Activated gamma-delta T cell treated with Interleukin-2 at 50 U/mL for 16 hours (primary cell): ENCODE results near the gene MED15.
A peak's percentile ranks its signal among the peaks of the same experiment; 100 is the strongest.
"Not testable (repeated sequence)": the region's sequence is repeated elsewhere in the genome, so short reads cannot be mapped to it uniquely, and the experiment has no call there.

Source experiments
- DNase-seq: peaks from one replicate; pipeline ENCODE4 v3.0.0-alpha.2; 2020

Gene MED15

DNA sequence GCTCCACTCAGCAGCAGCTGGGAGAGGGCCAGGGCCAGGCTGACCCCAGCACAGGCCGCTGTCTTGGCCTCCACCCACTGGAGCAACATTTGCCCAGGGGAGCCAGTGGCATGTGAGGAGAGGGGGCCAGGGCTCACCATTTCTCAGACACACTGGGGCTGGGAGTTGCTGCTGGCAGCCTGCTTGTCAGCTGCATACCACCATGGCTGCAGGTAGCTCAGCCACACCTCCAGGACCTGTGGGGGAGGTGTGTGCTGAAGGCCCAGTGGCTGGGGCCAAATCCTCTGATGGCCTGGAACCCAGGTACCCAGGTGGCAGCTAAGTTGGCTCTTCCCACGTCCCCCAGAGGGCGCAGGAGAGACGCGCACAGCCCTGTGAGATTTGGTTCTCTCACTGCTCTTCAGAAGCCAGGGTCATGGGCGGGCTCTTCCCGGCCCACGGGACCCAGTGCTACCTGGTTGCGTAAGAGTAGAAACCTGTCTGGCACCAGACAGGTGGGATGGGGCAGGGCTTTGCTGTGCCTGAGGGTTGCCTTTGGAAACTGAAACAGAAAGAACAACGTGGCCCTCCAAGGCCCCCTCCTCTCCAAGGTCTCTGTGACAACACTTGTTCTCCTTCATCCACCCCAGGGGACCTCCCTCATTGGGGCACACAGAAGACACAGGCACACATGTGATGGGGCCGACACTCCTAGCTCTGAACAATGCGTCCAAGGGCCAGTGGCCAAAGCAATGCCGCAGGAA is 98.8 kb downstream of the MED15 start:
- DNase-seq: peak; percentile 61

DNA sequence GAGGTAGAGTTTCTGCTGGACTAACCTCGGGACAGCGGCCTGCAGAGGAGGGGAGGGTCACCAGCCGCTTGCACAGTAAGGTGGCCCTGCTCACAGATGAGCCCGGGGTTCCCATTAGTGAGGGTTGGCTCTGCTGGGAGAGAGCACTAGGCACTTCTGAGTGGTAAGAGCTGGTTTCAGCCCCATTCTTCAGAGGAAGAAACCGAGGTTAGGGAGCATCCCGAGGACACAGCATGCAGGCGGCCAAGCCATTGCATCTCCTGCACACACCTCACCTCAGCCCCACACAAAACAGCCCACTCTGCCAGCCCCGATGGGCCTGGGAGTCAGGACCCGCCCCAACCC is 99.3 kb downstream of the MED15 start:
- no peak for DNase-seq

DNA sequence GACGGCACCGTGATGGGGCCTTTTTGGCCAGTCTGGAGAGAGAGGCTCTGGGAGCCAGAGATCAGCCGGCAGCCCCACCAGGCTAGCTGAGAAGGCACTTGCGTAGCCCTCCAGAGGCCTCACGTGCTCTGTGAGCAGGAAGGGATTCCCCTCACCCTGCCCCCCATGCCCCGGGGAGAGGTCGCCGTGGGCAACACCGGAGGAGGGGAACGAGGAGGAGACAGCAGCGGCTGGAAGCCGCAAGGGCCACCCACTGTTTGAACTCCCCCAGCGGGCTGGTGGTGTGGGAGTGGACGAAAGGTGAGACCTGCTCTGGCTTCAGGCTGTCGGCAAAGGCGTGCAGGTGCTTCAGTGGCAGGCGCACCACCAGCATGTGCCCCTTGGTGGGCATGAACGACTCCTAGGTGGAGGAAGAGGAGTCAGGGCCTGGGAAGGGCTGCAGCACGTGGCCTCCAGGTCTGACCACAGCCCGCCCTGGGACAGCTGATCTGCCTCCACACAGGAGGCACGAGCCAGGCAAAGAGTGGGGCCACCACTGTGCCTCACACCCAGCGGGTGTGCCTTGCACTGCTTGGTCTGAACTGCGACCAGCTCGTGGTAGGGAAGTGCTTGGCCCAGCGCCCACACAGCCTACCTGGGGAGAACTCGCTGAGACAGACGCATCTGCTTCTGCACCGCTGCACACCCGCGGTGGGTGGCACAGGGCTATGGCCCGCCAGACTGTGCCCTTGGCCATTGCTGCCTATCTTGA is 99.9 kb downstream of the MED15 start:
- no peak for DNase-seq

DNA sequence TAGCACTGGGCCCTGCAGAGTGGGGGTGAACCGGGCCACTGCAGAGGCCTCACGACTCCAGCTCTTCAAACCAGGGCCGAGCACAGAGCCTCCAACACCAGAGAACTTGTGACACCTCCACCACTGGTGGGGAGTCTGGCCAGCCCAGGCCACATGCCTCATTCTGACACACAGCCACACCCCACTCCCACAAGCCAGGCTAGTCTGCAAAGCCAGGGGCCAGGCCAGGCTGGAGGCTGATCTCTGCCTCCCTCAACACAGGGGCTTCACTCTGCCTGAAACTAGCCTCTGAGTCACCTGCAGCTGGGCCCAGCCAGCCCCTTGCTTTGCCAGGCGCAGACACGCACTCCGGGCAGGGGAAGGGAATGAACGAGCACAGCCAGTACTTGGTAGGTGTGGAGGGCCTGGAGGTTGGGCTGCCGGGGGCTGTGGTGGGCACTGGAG is 102.9 kb downstream of the MED15 start:
- DNase-seq: no peak

DNA sequence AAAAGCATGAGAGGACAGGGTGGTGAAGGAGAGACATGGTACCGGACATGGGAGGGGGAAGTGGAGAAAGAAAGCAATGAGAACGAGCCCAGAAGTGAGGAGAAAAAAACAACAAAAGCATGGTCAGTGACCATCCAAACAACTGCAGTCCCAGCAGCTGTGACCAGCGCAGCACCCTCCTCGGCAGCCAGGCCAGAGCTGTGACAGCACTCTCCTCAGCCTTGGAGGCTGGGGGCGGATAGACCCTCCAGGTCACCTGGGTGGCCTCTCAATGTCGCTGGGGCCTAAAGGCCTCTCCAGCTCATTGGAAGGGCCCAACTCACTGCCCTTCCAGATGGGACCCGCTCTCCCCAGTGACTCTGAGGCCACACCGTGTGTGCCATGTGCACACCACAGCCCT is 103.3 kb downstream of the MED15 start:
- no peak for DNase-seq

DNA sequence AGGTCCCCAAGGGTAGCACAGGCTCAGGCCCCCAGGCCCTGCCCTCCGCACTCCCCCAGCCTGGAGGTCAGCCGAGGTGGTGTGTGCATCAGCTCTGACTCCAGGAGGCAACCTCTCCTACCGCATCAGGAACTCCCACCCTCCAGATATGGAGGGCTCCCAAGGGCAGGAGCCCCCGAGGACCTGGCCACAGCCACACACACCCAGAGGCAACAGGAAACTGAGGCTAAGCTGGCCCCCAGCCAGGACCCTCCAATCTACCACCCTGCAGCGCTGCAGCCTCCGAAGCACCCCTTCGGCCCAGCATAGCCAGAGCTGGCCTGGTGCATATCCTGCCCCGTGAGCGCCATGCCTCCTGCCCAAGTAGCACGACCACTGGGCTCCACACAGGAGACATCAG is 104.0 kb downstream of the MED15 start:
- no peak for DNase-seq

DNA sequence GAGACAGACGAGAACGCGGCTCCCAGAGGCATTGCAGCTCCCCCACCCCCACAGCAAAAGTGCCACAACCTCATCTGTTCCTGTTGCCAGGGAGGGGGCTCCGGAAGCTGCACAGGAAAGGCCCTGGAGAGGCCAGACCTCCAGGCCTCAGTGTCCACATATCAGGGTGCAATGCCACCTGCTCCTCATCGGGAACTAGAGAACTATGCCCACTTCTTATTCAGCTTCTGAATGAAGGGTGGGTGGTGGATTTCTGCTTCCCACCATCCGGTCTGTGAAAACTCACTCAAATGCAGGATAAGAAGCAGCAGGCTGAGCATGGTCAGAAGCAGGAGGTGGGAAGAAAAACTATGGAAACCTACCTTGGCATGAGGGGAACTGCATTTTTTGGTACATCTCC is 105.9 kb downstream of the MED15 start:
- DNase-seq: no peak

DNA sequence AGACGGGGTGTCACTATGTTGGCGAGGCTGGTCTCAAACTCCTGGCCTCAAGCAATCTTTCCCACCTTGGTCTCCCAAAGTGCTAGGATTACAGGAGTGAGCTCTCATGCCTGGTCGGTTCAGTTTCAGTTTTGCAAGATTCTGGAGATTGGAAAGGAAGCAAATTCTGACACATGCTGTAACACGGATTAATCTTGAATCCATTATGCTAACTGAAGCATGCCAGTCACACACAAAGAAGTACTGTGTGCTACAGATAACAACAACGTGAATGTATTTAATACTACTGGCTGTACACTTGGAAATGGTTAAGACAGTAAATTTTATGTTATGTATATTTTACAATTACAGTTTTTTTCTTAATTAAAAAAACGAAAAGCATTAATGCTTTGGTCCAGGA is 107.6 kb downstream of the MED15 start:
- no peak for DNase-seq

DNA sequence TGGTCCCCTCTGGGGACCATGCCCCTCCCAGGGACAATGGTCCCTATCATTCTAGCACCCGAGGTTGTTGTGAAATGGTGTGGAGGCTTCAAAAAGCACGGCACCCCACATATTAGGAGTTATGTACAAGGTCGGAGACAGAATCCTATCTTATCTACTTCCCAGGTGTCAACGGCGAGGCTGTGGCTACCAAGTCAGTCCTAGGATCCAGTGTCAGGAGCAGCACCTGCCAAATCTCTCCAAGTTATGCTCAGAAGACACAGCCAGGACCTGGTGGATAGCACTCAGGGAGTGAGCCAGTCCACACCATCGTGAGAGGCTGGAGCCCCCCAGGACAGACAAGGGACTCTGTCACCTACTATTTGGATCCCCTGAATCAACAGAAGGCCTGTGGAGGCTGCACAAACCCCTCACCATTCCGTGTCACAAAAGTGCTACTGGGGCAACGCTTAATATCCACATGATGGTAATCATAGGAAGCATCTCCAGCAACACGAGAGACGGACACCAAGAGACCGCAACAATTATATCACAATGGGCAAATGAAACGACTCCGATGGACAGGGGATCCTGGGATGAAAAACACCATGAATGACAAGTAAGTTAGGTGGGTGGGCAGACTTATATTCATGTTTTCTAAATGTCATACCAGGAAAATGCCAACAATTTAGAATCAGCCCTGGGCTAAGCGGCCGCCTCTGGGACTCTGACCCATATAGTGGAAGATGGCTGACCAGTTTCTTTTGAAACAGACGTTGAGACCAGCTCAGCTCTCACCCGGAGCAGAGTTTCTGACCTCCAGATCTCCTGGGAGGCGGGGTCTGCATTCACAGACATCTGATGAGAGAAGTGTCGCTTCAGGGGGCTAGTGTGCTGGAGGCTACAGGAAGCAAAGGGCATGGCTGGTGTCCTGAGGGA is 108.4 kb downstream of the MED15 start:
- DNase-seq: no peak

DNA sequence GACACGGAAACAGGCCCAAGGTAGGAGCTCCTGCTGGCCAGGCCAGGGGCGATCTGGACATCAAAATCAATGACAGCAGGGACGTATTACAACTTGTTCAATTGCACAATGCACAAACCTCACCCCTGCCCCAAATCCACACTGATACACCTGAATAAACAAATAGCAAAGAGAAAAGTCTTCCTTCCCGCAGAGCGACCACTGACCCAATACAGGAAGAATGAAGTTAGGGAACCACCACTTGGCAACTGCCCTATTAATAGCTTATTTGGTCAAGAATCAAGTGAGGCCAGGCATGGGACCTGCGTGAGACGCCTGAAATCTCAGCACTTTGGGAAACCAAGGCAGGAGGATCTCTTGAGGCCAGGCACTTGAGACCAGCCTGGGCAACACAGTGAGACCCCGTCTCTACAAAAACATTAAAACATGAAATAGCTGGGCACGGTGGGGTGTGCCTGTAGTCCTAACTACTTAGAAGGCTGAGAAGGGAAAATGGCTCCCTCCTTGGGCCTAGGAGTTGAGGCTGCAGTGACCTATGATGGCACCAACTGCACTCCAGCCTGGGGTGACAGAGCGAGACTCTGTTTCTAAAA is 109.1 kb downstream of the MED15 start:
- DNase-seq: no peak

DNA sequence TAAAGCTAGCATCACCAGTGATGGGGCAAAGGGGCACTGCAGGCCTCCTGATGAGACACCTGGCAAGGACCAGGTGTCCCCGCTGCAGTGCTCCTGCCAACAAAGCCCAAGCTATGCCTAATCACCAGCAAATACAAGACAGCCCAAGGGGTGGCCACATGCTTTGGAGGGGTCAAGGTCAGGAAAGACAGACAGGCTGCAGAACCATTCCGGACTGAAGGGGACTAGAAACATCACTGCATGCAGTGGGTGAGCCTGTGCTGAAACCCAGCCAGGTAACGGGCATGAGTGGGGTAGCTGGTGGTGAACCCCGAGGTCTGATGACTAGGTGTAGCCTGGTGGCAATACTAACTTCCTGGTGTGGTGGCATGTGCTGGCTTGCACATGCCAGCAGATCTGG is 111.1 kb downstream of the MED15 start:
- no peak for DNase-seq

DNA sequence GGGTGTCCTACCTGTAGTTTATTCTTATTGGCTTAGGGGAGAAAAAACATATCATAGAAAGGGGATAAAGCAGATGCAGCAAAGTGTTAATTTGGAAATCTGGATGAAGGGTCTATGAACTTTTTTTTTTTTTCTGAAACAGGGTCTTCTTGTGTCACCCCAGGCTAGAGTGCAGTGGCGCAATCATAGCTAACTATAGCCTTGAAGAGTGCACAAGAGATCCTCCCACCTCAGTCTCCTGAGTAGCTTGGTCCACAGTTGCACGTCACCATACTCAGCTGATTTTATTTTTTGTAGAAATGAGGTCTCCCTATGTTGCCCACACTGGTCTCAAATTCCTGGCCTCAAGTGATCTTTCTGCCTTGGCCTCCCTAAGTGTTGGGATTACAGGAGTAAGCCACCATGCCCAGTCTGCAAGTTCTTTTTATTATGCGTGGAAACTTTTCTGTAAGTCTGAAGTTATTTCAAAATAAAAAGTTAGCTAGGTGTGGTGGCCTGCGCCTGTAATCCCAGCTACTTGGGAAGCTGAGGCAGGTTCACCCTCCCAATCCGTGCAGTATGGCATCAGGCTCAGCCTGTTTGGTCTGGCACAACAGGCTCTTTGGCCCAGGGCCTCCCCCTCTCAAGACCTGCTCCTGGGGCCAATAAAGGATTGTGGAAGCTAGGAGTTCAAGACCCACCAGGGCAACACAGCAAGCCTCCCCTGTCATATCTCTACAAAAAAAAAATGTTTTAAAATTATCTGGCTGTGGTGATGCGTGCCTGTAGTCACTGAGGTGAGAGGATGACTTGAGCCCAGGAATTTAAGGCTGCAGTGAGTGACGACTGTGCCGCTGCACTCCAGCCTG is 111.9 kb downstream of the MED15 start:
- no peak for DNase-seq

DNA sequence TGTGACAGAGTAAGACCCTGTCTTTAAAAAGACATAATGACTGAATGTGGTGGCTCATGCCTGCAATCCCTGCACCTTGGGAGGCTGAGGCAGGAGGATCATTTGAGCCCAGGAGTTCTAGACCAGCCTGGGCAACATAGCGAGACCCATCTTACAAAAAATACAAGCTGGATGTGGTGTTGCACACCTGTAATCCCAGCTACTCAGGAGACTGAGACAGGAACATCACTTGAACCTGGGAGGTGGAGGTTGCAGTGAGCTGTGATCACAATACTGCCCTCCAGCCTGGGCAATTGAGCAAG is 112.4 kb downstream of the MED15 start:
- not testable (repeated sequence) for DNase-seq

DNA sequence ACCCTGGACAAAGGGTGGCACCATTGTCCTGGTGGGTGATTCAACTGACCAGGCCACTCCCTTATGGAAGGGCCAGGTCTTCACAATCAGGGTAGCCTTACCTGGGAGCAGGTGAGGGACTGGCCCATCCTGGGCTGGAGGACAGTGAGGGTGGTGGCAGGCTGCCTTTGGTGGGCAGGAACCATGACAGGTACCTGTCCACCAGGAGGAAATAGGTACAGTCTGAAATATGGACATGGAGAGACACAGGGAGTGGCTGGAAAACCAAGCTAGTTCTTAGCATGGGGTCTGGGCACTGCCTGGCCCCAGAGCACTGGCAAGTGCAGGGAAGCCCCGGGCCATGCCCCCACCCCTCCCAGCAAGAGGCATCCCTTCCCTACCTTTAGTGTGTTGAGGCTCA is 113.8 kb downstream of the MED15 start:
- DNase-seq: no peak

DNA sequence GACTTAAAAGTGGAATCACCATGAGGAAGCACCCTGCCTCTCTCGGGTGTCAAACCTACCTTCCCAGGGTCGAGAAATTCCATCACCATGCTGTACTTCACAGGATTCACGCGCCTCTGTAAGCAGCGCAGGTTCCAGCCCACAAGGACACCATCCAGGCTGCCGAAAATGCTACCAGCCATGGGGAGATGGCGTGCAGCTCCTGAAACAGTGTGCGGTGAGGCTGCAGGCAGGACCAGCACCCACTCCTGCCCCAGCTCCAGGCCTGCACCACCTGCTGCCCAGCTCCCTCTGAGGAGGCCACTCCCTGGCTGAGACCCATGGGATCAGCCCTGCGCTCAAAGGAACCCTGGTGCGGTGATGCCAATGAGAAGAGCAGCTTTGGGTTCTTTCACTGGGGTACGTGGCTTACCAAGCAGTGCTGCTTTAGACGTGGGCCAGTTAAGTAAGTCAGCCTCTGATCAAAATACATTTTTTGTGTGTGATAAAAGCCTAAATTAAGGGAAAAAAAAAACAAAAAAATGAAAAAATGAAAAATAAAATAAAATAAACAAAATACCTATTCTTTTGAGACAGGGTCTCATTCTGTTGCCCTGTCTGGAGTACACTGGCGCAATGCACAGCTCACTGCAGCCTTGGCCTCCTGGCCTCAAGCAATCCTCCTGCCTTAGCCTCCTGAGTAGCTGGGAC is 115.4 kb downstream of the MED15 start:
- no peak for DNase-seq

DNA sequence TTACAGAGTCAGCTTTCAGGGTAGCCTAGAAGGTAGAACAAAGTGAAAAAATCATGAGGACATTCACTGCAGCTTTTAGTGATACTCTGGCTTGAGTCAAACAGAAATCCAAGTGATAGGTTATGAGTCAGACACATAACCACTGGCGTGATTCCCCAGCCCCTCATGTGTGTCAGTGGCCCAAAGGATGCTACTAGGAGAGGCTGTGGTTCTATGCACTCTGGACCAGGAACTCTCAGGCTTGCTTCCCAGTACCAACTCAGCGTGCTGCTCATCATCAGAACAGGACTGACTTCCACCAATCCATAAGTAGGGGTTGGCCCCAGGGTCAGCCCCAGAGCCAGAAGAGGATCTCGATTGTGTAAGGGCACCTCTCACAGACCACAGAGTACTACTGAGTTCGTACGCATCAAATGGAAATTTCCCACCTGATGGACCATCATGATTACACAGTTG is 116.8 kb downstream of the MED15 start:
- no peak for DNase-seq

DNA sequence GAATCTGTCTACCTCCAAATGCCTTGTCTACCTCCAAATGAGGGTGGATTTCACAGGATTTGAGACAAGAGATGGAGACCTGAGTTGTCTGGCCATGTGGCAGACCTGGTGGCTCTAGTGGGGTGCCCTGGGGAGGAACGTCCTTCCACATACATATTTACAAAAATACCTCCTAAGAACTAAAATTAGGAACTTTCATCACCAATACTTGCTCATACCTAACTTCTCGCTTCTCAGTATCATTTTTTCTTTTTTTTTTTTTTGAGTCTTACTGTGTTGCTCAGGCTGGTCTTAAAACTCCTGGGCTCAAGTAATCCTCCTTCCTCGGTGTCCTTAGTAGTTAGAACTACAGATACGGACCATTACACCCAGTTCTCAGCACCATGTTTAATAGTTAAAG is 117.9 kb downstream of the MED15 start:
- DNase-seq: no peak

DNA sequence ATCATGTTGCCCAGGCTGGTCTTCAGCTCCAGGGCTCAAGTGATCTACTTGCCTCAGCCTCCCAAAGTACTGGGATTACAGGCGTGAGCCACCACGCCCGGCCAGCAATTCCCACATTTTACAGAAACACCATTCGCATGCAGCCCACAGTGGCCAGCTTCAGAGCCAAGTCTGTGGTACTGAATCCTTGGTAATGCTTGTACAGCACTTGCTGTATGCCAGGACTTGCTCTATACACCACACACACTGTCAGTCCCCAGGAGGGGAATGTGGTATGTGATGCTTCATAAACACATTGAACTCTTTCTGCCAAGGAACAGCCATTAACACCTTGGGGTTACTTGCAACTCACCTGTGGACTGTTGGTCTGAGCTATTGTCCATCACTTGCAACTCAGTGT is 119.4 kb downstream of the MED15 start:
- DNase-seq: no peak

DNA sequence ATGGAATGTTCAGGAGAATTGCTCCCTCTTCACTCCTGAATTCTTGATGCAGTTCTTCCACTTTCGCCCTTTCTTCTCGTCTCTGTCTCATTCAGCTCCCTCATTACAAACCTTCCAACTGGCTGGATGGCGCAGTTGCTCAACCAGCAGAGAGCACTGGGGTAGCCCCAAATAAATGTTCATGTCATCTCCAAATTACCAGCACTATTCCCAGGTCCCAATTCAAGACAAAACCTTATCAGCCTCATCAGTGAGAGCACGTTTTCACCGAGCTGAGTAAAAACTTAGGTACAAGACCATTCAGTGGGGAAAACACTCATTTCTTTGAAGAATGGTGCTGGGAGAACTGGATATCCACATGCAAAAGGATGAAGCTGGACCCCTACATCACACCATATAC is 120.0 kb downstream of the MED15 start:
- DNase-seq: no peak

DNA sequence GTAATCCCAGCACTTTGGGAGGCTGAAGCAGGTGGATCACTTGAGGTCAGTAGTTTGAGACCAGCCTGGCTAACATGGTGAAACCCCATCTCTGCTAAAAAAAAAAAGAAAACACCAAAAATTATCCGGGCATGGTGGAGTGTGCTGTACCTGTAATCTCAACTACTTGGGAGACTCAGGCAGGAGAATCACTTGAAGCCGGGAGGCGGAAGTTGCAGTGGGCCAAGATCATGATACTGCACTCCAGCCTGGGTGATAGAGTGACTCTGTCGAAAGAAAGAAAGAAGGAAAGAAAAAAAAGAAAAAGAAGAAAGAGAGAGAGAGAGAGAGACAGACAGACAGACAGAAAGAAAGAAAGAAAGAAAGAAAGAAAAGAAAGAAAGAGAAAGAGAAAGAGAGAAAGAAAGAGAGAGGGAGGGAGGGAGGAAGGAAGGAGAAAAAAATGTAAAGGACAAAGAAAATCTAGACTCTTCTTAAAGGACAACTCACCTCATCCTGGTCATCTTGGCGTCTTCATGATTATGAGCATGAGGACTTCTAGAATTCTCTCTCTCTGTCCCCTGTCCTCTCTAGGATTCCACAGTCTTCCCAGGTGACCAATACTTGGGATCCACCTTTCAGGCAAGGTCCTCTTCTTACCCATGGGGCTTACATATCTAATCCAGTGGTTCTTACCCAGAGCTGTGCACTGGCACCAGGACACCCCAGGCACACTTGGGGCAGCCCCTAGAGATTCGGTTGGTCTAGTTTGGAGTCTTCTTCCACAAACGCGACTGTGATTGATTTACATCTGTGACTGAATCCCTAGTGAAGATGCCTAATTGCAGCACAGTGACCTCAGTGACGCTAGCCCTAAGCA is 120.9 kb downstream of the MED15 start:
- no peak for DNase-seq

DNA sequence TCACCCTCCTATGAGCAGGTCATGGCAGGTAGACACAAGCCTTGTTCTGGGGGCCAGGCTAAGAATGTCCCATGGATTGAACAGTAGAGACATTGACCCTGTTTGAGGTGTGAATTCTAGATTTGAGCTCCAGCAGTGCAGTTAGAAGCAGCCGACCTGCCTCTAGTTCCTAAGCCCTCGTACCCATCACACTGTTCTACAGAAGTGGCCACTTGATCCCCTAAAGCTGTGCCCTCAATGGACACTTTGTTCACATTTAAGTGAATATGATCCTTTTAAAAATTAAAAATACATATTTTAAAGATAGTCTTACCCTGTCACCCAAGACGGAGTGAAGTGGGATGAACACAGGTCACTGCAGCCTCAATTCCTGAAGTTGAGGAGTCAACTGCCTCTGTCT is 122.0 kb downstream of the MED15 start:
- DNase-seq: no peak
